CD4-positive, alpha-beta T cell treated with Interleukin-15 for 4 hours (primary cell): ENCODE measurements around the gene ANKRD9.

Experiments
- DNase-seq: peaks from one replicate; pipeline ENCODE4 v3.0.0-alpha.2; 2020; ENCODE audit warnings: low spot score

The ANKRD9 gene

GRCh38 chr14:102499401-102500157, 10.0 kb downstream of the ANKRD9 start:
- DNase-seq = no peak

- DNase-seq = no peak
Measured at GRCh38 chr14:102498678-102499265, 10.8 kb downstream of the ANKRD9 start.

GRCh38 chr14:102497998-102498677, 11.4 kb downstream of the ANKRD9 start:
- no peak for DNase-seq

GRCh38 chr14:102496958-102497744, 12.4 kb downstream of the ANKRD9 start:
- DNase-seq = no peak

GRCh38 chr14:102496331-102496691, 13.3 kb downstream of the ANKRD9 start:
- DNase-seq = no peak

- no peak for DNase-seq
Measured at GRCh38 chr14:102495491-102496330, 13.9 kb downstream of the ANKRD9 start.

GRCh38 chr14:102493585-102493984, 16.0 kb downstream of the ANKRD9 start:
- DNase-seq = no peak

GRCh38 chr14:102493096-102493495, 16.5 kb downstream of the ANKRD9 start:
- DNase-seq = no peak

- no peak for DNase-seq
Measured at GRCh38 chr14:102492531-102492910, 17.1 kb downstream of the ANKRD9 start.

GRCh38 chr14:102491786-102492530, 17.6 kb downstream of the ANKRD9 start:
- DNase-seq = no peak

GRCh38 chr14:102491366-102491765, 18.2 kb downstream of the ANKRD9 start:
- DNase-seq = no peak

- no peak for DNase-seq
Measured at GRCh38 chr14:102490456-102490855, 19.1 kb downstream of the ANKRD9 start.

- DNase-seq = no peak
Measured at GRCh38 chr14:102487204-102487577, 22.4 kb downstream of the ANKRD9 start.

- DNase-seq = no peak
Measured at GRCh38 chr14:102486513-102487203, 22.9 kb downstream of the ANKRD9 start.

- no peak for DNase-seq
Measured at GRCh38 chr14:102485693-102486512, 23.7 kb downstream of the ANKRD9 start.

GRCh38 chr14:102484316-102484715, 25.3 kb downstream of the ANKRD9 start:
- DNase-seq = no peak

- DNase-seq = no peak
Measured at GRCh38 chr14:102481791-102482238, 27.8 kb downstream of the ANKRD9 start.

GRCh38 chr14:102481371-102481770, 28.2 kb downstream of the ANKRD9 start:
- DNase-seq = no peak

- DNase-seq = no peak
Measured at GRCh38 chr14:102479777-102480176, 29.8 kb downstream of the ANKRD9 start.
